GM23248 (cell line): ENCODE measurements around the gene PRKAG1. TPM values are rescaled to one million over a fixed set of nuclear protein-coding genes. Genes with fewer than 3 reads are reported as not detected.
A peak's percentile ranks its signal among the peaks of the same experiment; 100 is the strongest.

Experiments
- DNase-seq: peaks from one replicate; pipeline ENCODE4 v3.0.0-alpha.2; 2015
- H2AFZ ChIP-seq: fragments of 200-600 bp; sonication (generic); 2 replicates; pipeline ENCODE4 v1.6.1; 2016; ENCODE audit warnings: antibody characterized with exemption
- H3F3A ChIP-seq: fragments of 200-600 bp; sonication (generic); 2 replicates; pipeline ENCODE4 v1.6.1; 2016; ENCODE audit warnings: mild to moderate bottlenecking, antibody characterized with exemption, mixed run types; ENCODE audit not compliant: insufficient read depth
- H3K27ac ChIP-seq: fragments of 200-600 bp; sonication (generic); 2 replicates; pipeline ENCODE4 v1.5.1; 2016; ENCODE audit warnings: mild to moderate bottlenecking
- H3K27me3 ChIP-seq: fragments of 200-600 bp; sonication (generic); replicated peaks from 2 replicates; pipeline ENCODE4 v1.6.1; 2016; ENCODE audit warnings: mild to moderate bottlenecking; ENCODE audit not compliant: insufficient read depth
- H3K36me3 ChIP-seq: fragments of 200-600 bp; sonication (generic); 2 replicates; pipeline ENCODE4 v1.6.1; 2016; ENCODE audit warnings: low read depth, mild to moderate bottlenecking
- H3K4me1 ChIP-seq: fragments of 200-600 bp; sonication (generic); 2 replicates; pipeline ENCODE4 v1.6.1; 2016; ENCODE audit warnings: mild to moderate bottlenecking; ENCODE audit not compliant: insufficient read depth
- H3K4me2 ChIP-seq: fragments of 200-600 bp; sonication (generic); one replicate; pipeline ENCODE4 v1.6.1; 2016; ENCODE audit warnings: mild to moderate bottlenecking; ENCODE audit not compliant: unreplicated experiment
- H3K4me3 ChIP-seq: fragments of 200-600 bp; sonication (generic); 2 replicates; pipeline ENCODE4 v1.5.1; 2016; ENCODE audit warnings: mild to moderate bottlenecking
- H3K79me2 ChIP-seq: fragments of 200-600 bp; sonication (generic); 2 replicates; pipeline ENCODE4 v1.6.1; 2016; ENCODE audit warnings: mild to moderate bottlenecking; ENCODE audit not compliant: insufficient read depth
- H3K9ac ChIP-seq: fragments of 200-600 bp; sonication (generic); 2 replicates; pipeline ENCODE4 v1.6.1; 2016; ENCODE audit warnings: mild to moderate bottlenecking
- H3K9me2 ChIP-seq: fragments of 200-600 bp; sonication (generic); 2 replicates; pipeline ENCODE4 v1.6.1; 2016; ENCODE audit warnings: mixed run types, mild to moderate bottlenecking, moderate library complexity; ENCODE audit not compliant: insufficient read depth
- H3K9me3 ChIP-seq: fragments of 200-600 bp; sonication (generic); one replicate; pipeline ENCODE4 v1.6.1; 2017; ENCODE audit warnings: low read depth
- H4K20me1 ChIP-seq: fragments of 200-600 bp; sonication (generic); 2 replicates; pipeline ENCODE4 v1.6.0; 2016; ENCODE audit not compliant: insufficient read depth
- EZH2 ChIP-seq: fragments of 200-600 bp; sonication (generic); IDR thresholded peaks from 2 replicates; pipeline ENCODE4 v1.6.1; 2018; ENCODE audit warnings: antibody characterized with exemption, mild to moderate bottlenecking; ENCODE audit not compliant: insufficient read depth, poor library complexity, severe bottlenecking
- EZH2phosphoT487 ChIP-seq: fragments of 200-600 bp; sonication (generic); IDR thresholded peaks from 2 replicates; pipeline ENCODE4 v1.6.1; 2018; ENCODE audit warnings: antibody characterized with exemption, moderate library complexity, mild to moderate bottlenecking, low read depth; ENCODE audit not compliant: insufficient read depth
- WGBS, 2 experiments: methylation state at CpG; one replicate each; pipeline ENCODE4 v1.1.6; 2015 to 2017; ENCODE audit warnings: low lambda C conversion rate in 2 of 2, low coverage in 1 of 2; ENCODE audit errors: missing lambda C conversion rate in 2 of 2; 5-methylcytosine and 5-hydroxymethylcytosine counted together
- in situ Hi-C: fragments of 300-500 bp; cut with MboI; formaldehyde crosslinking; loops from 2 replicates; pipeline ENCODE4 v1.15.0; 2020
- polyA plus RNA-seq: library from polyadenylated mRNA; unstranded; fragments of >200 nt; fragmentation: Nextera tagmentation; extraction: Ambion mirVana; gene quantifications from 2 replicates; pipeline ENCODE4 v1.2.1, GENCODE V29; 2016
- total RNA-seq: library from RNA; depleted of rRNA; stranded (reverse); fragments of >200 nt; shearing (Covaris generic); gene quantifications from 2 replicates; pipeline ENCODE4 v1.2.3, GENCODE V29; 2014

Gene PRKAG1
- total and polyA plus RNA-seq, 2 experiments from 2014 or later, result 62.5 to 91.3 TPM

- Histone ChIP-seq H3K79me2 (no peaks in the 10 kb centered on the region), H2AFZ (no peak overlapping the region), H3K27ac (no peak overlapping the region), H3K9me2 (no peaks in the 10 kb centered on the region), H3F3A (no peaks in the 10 kb centered on the region; the same call in 1 of the 2 replicates), H3K36me3 (no peaks in the 10 kb centered on the region), H3K4me2 (no peak overlapping the region), H3K9me3 (no peaks in the 10 kb centered on the region), H3K27me3 (peaks cover 6% of the 10 kb centered on the region; the same call in 1 of the 2 replicates), H3K4me1 (peaks cover 22% of the 10 kb centered on the region), H3K9ac (no peak overlapping the region), H4K20me1 (no peaks in the 10 kb centered on the region), H3K4me3 (no peak overlapping the region)
- WGBS, 2 experiments, result 84 to 88% methylated on average over 3 of the region's 3 CpGs
- TF ChIP-seq EZH2phosphoT487, result no peak
- no peak for TF ChIP-seq EZH2
- no peak for DNase-seq
- in situ Hi-C loops, result no loop called here
Measured at GRCh38 chr12:48968467-48968866, 50.1 kb downstream of the PRKAG1 start.

- no peak overlapping the region for H2AFZ ChIP-seq
- H4K20me1 ChIP-seq, result no peaks in the 10 kb centered on the region
- no peak overlapping the region for H3K4me2 ChIP-seq
- H3K27me3 ChIP-seq, result peaks cover 6% of the 10 kb centered on the region; the same call in 1 of the 2 replicates
- H3K27ac ChIP-seq, result no peak overlapping the region
- no peaks in the 10 kb centered on the region; the same call in 1 of the 2 replicates for H3F3A ChIP-seq
- no peak for TF ChIP-seq EZH2
- TF ChIP-seq EZH2phosphoT487, result no peak
- H3K36me3 ChIP-seq, result no peaks in the 10 kb centered on the region
- H3K79me2 ChIP-seq, result no peaks in the 10 kb centered on the region
- no peak overlapping the region for H3K9ac ChIP-seq
- no peaks in the 10 kb centered on the region for H3K9me3 ChIP-seq
- H3K4me3 ChIP-seq, result no peak overlapping the region
- DNase-seq, result no peak
- 68 to 75% methylated on average over 7 of the region's 7 CpGs for WGBS, 2 experiments
- peaks cover 18% of the 10 kb centered on the region for H3K4me1 ChIP-seq
- no peaks in the 10 kb centered on the region for H3K9me2 ChIP-seq
- in situ Hi-C loops, result no loop called here
Measured at GRCh38 chr12:48967991-48968390, 50.6 kb downstream of the PRKAG1 start.

- Histone ChIP-seq H3K4me3 (no peak overlapping the region), H4K20me1 (no peaks in the 10 kb centered on the region), H3K4me1 (peaks cover 12% of the 10 kb centered on the region), H3K4me2 (no peak overlapping the region), H3K27me3 (peaks cover 6% of the 10 kb centered on the region; the same call in 1 of the 2 replicates), H3K79me2 (no peaks in the 10 kb centered on the region), H3K9me3 (no peaks in the 10 kb centered on the region), H2AFZ (no peak overlapping the region), H3F3A (0 out of 2 replicates have a peak, but pooled peaks cover 5% of the 10 kb centered on the region), H3K9me2 (no peaks in the 10 kb centered on the region), H3K27ac (no peak overlapping the region), H3K36me3 (no peaks in the 10 kb centered on the region), H3K9ac (no peak overlapping the region)
- 22 to 27% methylated on average over 20 of the region's 20 CpGs for WGBS, 2 experiments
- DNase-seq, result no peak
- in situ Hi-C loops, result no loop called here
- TF ChIP-seq EZH2phosphoT487 (no peak), EZH2 (no peak)
Measured at GRCh38 chr12:48966177-48966895, 52.2 kb downstream of the PRKAG1 start.

GRCh38 chr12:48965298-48965838, 53.2 kb downstream of the PRKAG1 start:
- Histone ChIP-seq H3K27ac (no peak overlapping the region), H3K4me1 (peaks cover 8% of the 10 kb centered on the region; the same call in 1 of the 2 replicates), H3K79me2 (no peaks in the 10 kb centered on the region), H3K27me3 (peaks cover 4% of the 10 kb centered on the region; the same call in 1 of the 2 replicates), H2AFZ (no peak overlapping the region), H3K36me3 (no peaks in the 10 kb centered on the region), H4K20me1 (no peaks in the 10 kb centered on the region), H3K9me3 (no peaks in the 10 kb centered on the region), H3K9ac (no peak overlapping the region), H3K4me3 (no peak overlapping the region), H3K4me2 (no peak overlapping the region), H3F3A (peaks cover 5% of the 10 kb centered on the region; the same call in 1 of the 2 replicates), H3K9me2 (no peaks in the 10 kb centered on the region)
- in situ Hi-C loops, result no loop called here
- TF ChIP-seq EZH2, result no peak
- no peak for TF ChIP-seq EZH2phosphoT487
- DNase-seq, result peak; percentile 49
